Eye (tissue), 1 donor: ENCODE measurements around the gene TMEM200C.
"Not testable (repeated sequence)": the region's sequence is repeated elsewhere in the genome, so short reads cannot be mapped to it uniquely, and the experiment has no call there.

ENCODE experiments used
- DNase-seq: peaks from one replicate; pipeline ENCODE4 v3.0.0-alpha.2; 2015

The TMEM200C gene

GRCh38 chr18:5891854-5892215 is 3.5 kb downstream of the TMEM200C start:
- no peak for DNase-seq

GRCh38 chr18:5891184-5891853 is 4.0 kb downstream of the TMEM200C start:
- no peak for DNase-seq

- DNase-seq: peak; percentile 88
Measured at GRCh38 chr18:5890331-5891183, 4.8 kb downstream of the TMEM200C start.

GRCh38 chr18:5885361-5885760 is 10.0 kb downstream of the TMEM200C start:
- no peak for DNase-seq

- DNase-seq: no peak
Measured at GRCh38 chr18:5884375-5884774, 10.9 kb downstream of the TMEM200C start.

- peak; percentile 68 for DNase-seq
Measured at GRCh38 chr18:5879479-5879882, 15.8 kb downstream of the TMEM200C start.

- DNase-seq: no peak
Measured at GRCh38 chr18:5876891-5877290, 18.4 kb downstream of the TMEM200C start.

GRCh38 chr18:5874336-5874735 is 21.0 kb downstream of the TMEM200C start:
- DNase-seq: no peak

GRCh38 chr18:5872886-5873285 is 22.4 kb downstream of the TMEM200C start:
- no peak for DNase-seq

GRCh38 chr18:5871426-5871825 is 23.9 kb downstream of the TMEM200C start:
- DNase-seq: no peak

- DNase-seq: peak; percentile 95
Measured at GRCh38 chr18:5868218-5868854, 27.0 kb downstream of the TMEM200C start.

- no peak for DNase-seq
Measured at GRCh38 chr18:5865521-5865920, 29.8 kb downstream of the TMEM200C start.

- DNase-seq: not testable (repeated sequence)
Measured at GRCh38 chr18:5862127-5862526, 33.2 kb downstream of the TMEM200C start.

GRCh38 chr18:5857180-5857579 is 38.1 kb downstream of the TMEM200C start:
- DNase-seq: no peak

GRCh38 chr18:5853253-5853652 is 42.1 kb downstream of the TMEM200C start:
- peak; percentile 31 for DNase-seq

- peak; percentile 30 for DNase-seq
Measured at GRCh38 chr18:5851998-5852397, 43.3 kb downstream of the TMEM200C start.

GRCh38 chr18:5842653-5843052 is 52.7 kb downstream of the TMEM200C start:
- no peak for DNase-seq

- DNase-seq: no peak
Measured at GRCh38 chr18:5841518-5841917, 53.8 kb downstream of the TMEM200C start.

- DNase-seq: no peak
Measured at GRCh38 chr18:5840547-5840946, 54.8 kb downstream of the TMEM200C start.

- DNase-seq: no peak
Measured at GRCh38 chr18:5840025-5840424, 55.3 kb downstream of the TMEM200C start.

GRCh38 chr18:5839102-5839501 is 56.2 kb downstream of the TMEM200C start:
- DNase-seq: no peak
